GM10266 (cell line): Measurements from ENCODE around the gene TM9SF1.

Experiments
- DNase-seq: peaks from one replicate; pipeline ENCODE4 v3.0.0; 2012; ENCODE audit errors: extremely low spot score
- CTCF ChIP-seq: IDR thresholded peaks from 2 replicates; pipeline ENCODE4 v1.5.1; 2012; ENCODE audit warnings: mild to moderate bottlenecking, low read depth; ENCODE audit not compliant: control insufficient read depth, insufficient read depth; ENCODE audit errors: missing control alignments

TM9SF1 gene

DNA sequence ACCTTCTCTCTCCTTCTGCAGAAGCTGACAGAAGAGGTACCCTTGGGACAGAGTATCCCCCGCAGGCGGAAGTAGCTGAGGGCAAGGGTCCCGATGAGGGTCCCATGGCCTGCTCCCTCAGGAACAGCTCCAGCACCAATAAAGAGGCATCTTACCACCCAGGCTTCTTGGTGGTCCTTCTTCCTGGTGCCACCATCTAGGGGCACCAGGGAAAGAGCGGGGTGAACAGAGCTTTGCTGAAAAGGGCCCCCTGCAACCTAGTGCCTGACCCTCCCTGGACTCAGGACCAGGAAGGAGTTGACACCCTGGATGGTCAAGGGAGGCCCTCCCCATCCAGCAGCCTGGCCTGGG is 34.8 kb downstream of the TM9SF1 start:
- DNase-seq: no peak
- no peak for TF ChIP-seq CTCF

DNA sequence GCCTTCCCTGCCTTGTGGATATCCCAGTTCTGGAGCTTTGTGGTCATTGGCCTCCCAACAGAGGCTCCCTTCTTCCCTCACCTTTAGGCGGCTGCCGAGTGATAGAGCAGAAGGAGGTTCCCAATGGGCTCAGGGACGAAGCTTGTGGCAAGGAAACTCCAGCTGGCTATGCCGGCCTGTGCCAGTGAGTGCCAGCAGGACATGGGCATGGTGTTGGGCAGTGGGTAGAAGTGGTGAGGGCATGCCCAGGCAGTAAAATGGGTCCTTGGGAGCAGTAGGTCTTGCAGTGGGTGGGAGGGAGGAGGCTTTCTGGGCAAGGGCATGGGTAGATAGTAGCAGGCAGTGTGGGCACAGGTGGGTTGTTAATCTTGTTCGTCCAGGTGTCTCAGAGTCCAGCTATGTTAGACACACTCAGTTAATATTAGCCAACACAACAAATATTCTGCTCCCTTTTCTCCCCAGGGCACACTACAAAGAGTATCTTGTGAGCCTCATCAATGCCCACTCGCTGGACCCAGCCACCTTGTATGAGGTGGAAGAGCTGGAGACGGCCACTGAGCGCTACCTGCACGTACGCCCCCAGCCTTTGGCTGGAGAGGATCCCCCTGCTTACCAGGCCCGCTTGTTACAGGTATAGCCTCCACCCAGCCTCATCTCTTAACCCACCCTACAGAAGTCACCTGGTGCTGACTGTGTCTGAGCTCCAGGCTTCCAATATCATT is 35.3 kb downstream of the TM9SF1 start:
- no peak for DNase-seq
- no peak for TF ChIP-seq CTCF

GRCh38 chr14:24157331-24157730 is 37.9 kb downstream of the TM9SF1 start:
- DNase-seq: no peak
- no peak for TF ChIP-seq CTCF

- TF ChIP-seq CTCF: no peak
- DNase-seq: no peak
Measured at GRCh38 chr14:24156840-24157239, 38.4 kb downstream of the TM9SF1 start.

DNA sequence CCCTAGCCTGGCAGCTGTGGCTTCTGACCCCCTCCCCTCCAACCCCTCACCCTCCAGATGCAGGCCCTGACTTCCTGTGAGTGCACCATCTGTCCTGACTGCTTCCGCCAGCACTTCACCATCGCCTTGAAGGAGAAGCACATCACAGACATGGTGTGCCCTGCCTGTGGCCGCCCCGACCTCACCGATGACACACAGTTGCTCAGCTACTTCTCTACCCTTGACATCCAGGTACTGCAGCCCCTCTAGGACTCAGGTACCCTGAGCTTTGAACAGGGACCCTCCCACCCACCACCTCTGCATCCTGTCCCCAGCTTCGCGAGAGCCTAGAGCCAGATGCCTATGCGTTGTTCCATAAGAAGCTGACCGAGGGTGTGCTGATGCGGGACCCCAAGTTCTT is 40.1 kb downstream of the TM9SF1 start:
- TF ChIP-seq CTCF: no peak
- no peak for DNase-seq

GRCh38 chr14:24151404-24152080 is 43.7 kb downstream of the TM9SF1 start:
- no peak for TF ChIP-seq CTCF
- DNase-seq: no peak

GRCh38 chr14:24150993-24151392 is 44.2 kb downstream of the TM9SF1 start:
- no peak for DNase-seq
- TF ChIP-seq CTCF: no peak
